GM12892 (cell line): ENCODE results near the gene CRACR2A.

Experiments used
- POLR2A ChIP-seq: IDR thresholded peaks from 2 replicates; pipeline ENCODE4 v1.6.1; 2011; ENCODE audit warnings: low read depth, low read length, control low read depth
- POLR2AphosphoS5 ChIP-seq: IDR thresholded peaks from 2 replicates; pipeline ENCODE4 v1.6.1; 2011; ENCODE audit warnings: low read depth, low read length, control low read depth
- TAF1 ChIP-seq: IDR thresholded peaks from 2 replicates; pipeline ENCODE4 v1.6.1; 2011; ENCODE audit warnings: low read depth, mild to moderate bottlenecking, control low read depth, low read length, borderline replicate concordance

GRCh38 chr12:3592856-3593625 lies 159.9 kb downstream of the CRACR2A start:
- no peak for TF ChIP-seq POLR2AphosphoS5
- TF ChIP-seq POLR2A = no peak
- TF ChIP-seq TAF1 = no peak
